ENCODE measurements around the gene CAB39. TPM values are rescaled to one million over a fixed set of nuclear protein-coding genes. Genes with fewer than 3 reads are reported as not detected.

CAB39 gene
- total and polyA plus RNA-seq, 8 donors = 9.9 to 41.6 (median 21.0) TPM

DNA sequence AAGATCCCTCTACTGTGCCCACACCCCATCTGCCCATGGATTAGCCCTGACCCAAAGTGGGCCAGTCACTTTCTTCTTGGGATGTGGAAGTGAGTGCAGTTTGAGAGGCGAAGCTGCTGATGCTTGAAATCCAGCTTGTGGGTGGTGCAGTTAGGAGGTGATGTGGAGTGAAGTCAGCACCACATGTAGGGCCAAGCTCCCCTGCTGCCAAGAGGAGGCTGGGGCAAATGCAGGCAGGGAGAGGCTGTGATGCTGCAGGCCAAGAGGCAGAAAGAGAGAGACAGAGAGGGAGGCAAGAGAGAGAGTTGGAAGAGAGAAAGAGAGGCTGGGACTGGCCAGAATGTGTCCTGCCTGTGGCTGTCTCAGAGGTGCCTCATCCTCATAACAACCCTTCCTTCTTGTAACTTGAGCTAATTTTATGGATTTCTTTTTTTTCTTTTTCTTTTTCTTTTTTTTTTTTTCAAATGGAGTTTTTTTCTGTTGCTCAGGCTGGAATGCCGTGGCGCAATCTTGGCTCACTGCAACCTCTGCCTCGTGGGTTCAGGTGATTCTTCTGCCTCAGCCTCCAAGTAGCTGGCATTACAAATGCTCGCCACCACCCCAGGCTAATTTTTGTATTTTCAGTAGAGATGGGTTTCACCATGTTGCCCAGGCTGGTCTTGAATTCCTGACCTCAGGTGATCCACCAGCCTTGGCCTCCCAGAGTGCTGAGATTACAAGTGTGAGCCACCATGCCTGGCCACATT lies 35.3 kb upstream of the CAB39 start:
- TF ChIP-seq, protein P1, sequence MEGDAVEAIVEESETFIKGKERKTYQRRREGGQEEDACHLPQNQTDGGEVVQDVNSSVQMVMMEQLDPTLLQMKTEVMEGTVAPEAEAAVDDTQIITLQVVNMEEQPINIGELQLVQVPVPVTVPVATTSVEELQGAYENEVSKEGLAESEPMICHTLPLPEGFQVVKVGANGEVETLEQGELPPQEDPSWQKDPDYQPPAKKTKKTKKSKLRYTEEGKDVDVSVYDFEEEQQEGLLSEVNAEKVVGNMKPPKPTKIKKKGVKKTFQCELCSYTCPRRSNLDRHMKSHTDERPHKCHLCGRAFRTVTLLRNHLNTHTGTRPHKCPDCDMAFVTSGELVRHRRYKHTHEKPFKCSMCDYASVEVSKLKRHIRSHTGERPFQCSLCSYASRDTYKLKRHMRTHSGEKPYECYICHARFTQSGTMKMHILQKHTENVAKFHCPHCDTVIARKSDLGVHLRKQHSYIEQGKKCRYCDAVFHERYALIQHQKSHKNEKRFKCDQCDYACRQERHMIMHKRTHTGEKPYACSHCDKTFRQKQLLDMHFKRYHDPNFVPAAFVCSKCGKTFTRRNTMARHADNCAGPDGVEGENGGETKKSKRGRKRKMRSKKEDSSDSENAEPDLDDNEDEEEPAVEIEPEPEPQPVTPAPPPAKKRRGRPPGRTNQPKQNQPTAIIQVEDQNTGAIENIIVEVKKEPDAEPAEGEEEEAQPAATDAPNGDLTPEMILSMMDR (IDR thresholded peaks at IDR 0.05) = no peak
- Histone ChIP-seq H3K4me3 (no peak overlapping the region), H3K36me3 (no peaks in the 10 kb centered on the region), H3K27ac (no peak overlapping the region), H3K27me3 (no peaks in the 10 kb centered on the region), H3K4me1 (no peaks in the 10 kb centered on the region), H3K9me3 (no peaks in the 10 kb centered on the region)
- 90% methylated on average over 5 of the region's 5 CpGs for WGBS, 2 donors
- intact Hi-C loops (cut with DNase I) = no loop called here
- FAIRE-seq = no peak
- DNase-seq = no peak
- no peak for ATAC-seq

DNA sequence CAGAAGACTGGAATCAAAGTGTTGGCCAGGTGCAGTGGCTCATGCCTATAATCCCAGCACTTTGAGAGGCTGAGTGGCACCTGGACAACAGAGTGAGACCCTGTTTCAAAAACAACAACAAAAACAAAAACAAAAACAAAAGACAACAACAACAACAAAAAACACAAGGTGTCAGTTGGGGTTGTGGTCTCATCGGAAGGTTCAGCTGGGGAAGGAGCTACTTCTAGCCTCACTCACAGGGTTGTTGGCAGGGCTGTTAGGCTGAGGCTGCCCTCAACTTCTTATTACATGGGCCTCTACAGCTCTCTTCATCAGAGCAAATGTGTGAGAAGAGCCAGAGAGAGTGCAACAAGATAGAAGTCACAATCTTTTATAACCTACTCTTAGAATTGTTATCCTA lies 34.6 kb upstream of the CAB39 start:
- WGBS, 2 donors = 94 to 96% methylated on average over 1 of the region's 1 CpG
- Histone ChIP-seq H3K9me3 (no peaks in the 10 kb centered on the region), H3K27me3 (no peaks in the 10 kb centered on the region), H3K36me3 (no peaks in the 10 kb centered on the region), H3K27ac (no peak overlapping the region), H3K4me1 (no peaks in the 10 kb centered on the region), H3K4me3 (no peak overlapping the region)
- TF ChIP-seq, protein P1 (IDR thresholded peaks at IDR 0.05) = no peak
- no peak for ATAC-seq
- no peak for DNase-seq
- intact Hi-C loops (cut with DNase I) = no loop called here
- FAIRE-seq = no peak

DNA sequence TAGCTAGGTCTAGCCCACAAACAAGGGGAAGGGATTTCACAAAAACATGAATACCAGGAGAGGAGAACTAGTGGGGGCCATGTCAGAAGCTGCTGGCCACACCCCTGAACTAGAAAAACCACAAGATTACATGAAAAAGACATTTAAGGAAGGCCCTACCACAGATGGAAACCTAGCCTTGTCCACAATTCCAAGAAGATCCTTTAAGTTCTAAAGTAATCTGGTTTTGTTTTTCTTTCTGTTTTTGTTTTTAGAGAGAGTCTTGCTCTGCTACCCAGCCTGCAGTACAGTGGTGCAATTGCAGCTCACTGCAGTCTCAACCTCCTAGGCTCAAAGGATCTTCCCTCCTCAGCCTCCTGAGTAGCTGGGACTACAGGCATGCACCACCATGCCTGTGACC lies 34.2 kb upstream of the CAB39 start:
- H3K9me3 ChIP-seq = no peaks in the 10 kb centered on the region
- intact Hi-C loops (cut with DNase I) = no loop called here
- FAIRE-seq (no peak), ATAC-seq (no peak), DNase-seq (no peak)
- H3K4me3 ChIP-seq = no peak overlapping the region
- H3K27ac ChIP-seq = no peak overlapping the region
- H3K4me1 ChIP-seq = no peaks in the 10 kb centered on the region
- TF ChIP-seq, protein P1 (IDR thresholded peaks at IDR 0.05) = no peak
- H3K36me3 ChIP-seq = no peaks in the 10 kb centered on the region
- H3K27me3 ChIP-seq = no peaks in the 10 kb centered on the region

DNA sequence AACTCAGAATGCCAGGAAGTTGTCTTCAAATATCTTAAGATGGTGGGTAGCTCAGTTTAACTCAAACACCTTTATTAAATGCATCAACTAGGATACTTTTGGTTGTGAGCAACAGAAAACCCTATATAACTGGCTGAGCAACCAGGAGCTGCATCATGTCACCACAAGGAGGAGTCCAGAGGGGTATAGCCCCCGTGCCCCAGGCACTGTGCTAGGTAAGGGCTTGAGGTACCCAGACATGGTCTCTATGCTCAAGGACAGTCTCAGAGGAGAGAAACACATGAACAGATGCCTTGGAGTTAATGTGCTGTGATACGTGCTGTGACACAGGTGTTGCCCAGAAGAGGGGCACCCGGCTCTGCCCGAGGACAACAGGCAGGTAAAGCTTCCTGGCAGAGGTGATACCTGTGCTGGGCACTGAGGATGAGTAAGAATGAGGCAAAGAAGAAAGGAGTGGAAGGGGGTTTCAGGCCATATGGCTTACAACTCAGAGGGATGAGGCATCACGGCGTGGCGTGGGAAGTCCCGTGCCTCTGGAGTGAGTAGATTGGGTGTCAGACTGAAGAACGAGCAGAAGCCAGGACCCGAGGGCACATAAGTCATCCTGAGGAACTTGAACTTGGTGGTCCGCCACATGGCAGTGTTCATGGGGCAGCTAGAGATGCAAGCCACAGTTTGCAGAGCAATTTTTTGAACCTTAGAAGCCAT lies 32.0 kb upstream of the CAB39 start:
- no peak overlapping the region for H3K27ac ChIP-seq
- no peak for FAIRE-seq
- H3K27me3 ChIP-seq = no peaks in the 10 kb centered on the region
- intact Hi-C loops (cut with DNase I) = no loop called here
- no peak for DNase-seq
- H3K36me3 ChIP-seq = no peaks in the 10 kb centered on the region
- WGBS, 2 donors = 78 to 84% methylated on average over 11 of the region's 11 CpGs
- TF ChIP-seq, protein P1 (IDR thresholded peaks at IDR 0.05) = no peak
- no peaks in the 10 kb centered on the region for H3K9me3 ChIP-seq
- ATAC-seq = no peak
- H3K4me3 ChIP-seq = no peak overlapping the region
- peaks cover 0 to 4% (median 0%) of the 10 kb centered on the region in 3 donors for H3K4me1 ChIP-seq

DNA sequence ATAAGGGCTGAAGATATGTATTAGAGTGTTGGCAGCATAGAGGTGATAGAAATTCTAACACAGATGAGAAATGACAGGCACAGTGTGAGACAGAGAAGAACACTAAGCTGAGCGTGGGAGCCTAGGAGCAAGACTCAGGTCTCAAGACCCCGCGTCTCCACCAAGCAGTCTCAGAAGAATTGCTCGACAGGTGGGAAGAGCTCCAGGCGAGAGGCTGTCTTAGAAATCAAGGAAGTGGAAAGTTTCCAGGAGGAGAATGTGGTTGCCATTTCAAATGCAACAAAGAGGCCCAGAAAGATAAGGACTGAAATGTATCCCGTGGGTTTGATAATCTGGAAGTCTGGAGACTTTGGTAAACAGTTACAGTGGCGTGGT lies 31.5 kb upstream of the CAB39 start:
- Histone ChIP-seq H3K4me3 (no peak overlapping the region), H3K4me1 (peaks cover 0 to 4% (median 0%) of the 10 kb centered on the region in 3 donors), H3K36me3 (no peaks in the 10 kb centered on the region), H3K27ac (no peak overlapping the region), H3K9me3 (no peaks in the 10 kb centered on the region), H3K27me3 (no peaks in the 10 kb centered on the region)
- 56 to 67% methylated on average over 7 of the region's 7 CpGs for WGBS, 2 donors
- ATAC-seq = no peak
- intact Hi-C loops (cut with DNase I) = no loop called here
- DNase-seq = no peak
- FAIRE-seq = no peak
- TF ChIP-seq, protein P1 (IDR thresholded peaks at IDR 0.05) = no peak
